HG03354 (cell line): ENCODE results near the gene SPACA4.

ENCODE experiments used
- ATAC-seq: cut with Tn5 transposase; IDR thresholded peaks from one replicate; pipeline ENCODE4 v1.9.1; 2021; ENCODE audit warnings: mild to moderate bottlenecking; ENCODE audit not compliant: unreplicated experiment, poor library complexity, severe bottlenecking

SPACA4 gene

GRCh38 chr19:48617146-48617937 is 10.8 kb downstream of the SPACA4 start:
- no peak for ATAC-seq

GRCh38 chr19:48618278-48618915 is 11.9 kb downstream of the SPACA4 start:
- no peak for ATAC-seq

GRCh38 chr19:48618916-48619691 is 12.6 kb downstream of the SPACA4 start, which contains the start of the genes RPL18 and SPHK2:
Gene RPL18, minus strand, starts transcription at chr19:48619178. Its CDS starts 35 bp downstream, at chr19:48619143.
Gene SPHK2, plus strand, starts transcription at chr19:48619506. Its CDS starts 1,009 bp downstream, at chr19:48620515.
- peak; percentile 84 for ATAC-seq

GRCh38 chr19:48619692-48620585 is 13.4 kb downstream of the SPACA4 start:
- ATAC-seq = no peak

GRCh38 chr19:48623556-48624066 is 17.1 kb downstream of the SPACA4 start:
- ATAC-seq = no peak

GRCh38 chr19:48624067-48624594 is 17.6 kb downstream of the SPACA4 start:
- ATAC-seq = peak; percentile 70

- ATAC-seq = no peak
Measured at GRCh38 chr19:48624791-48625723, 18.5 kb downstream of the SPACA4 start.

- ATAC-seq = no peak
Measured at GRCh38 chr19:48625891-48626327, 19.4 kb downstream of the SPACA4 start.

- no peak for ATAC-seq
Measured at GRCh38 chr19:48627201-48627864, 20.8 kb downstream of the SPACA4 start.

GRCh38 chr19:48627865-48628314 is 21.3 kb downstream of the SPACA4 start:
- ATAC-seq = no peak

- no peak for ATAC-seq
Measured at GRCh38 chr19:48628486-48629296, 22.1 kb downstream of the SPACA4 start.

GRCh38 chr19:48629297-48629598 is 22.7 kb downstream of the SPACA4 start:
- no peak for ATAC-seq

- no peak for ATAC-seq
Measured at GRCh38 chr19:48629599-48630295, 23.2 kb downstream of the SPACA4 start.

GRCh38 chr19:48630296-48631063 is 23.9 kb downstream of the SPACA4 start:
- no peak for ATAC-seq

- ATAC-seq = no peak
Measured at GRCh38 chr19:48631225-48631624, 24.7 kb downstream of the SPACA4 start.
